K562 (cell line): ENCODE data around the gene SLC24A3. TPM values are rescaled to one million over a fixed set of nuclear protein-coding genes. Genes with fewer than 3 reads are reported as not detected.

ENCODE experiments used
- ATAC-seq: fragments of 200-7000 bp; cut with Tn5 transposase; 3 replicates; pipeline ENCODE4 v1.9.1; 2020; ENCODE audit warnings: moderate library complexity
- BruUV-seq: library from RNA; stranded (reverse); fragments of 400-500 nt; replicated peaks from 2 replicates; lab custom pipeline; 2021; lab: Mats Ljungman, UMichigan
- CTCF ChIA-PET: fragments of 300-600 bp; formaldehyde crosslinking; extraction: SDS; loops from one replicate; lab custom pipeline; 2021; ENCODE audit warnings: low intra/inter-chr PET ratio; lab: Yijun Ruan, JAX
- POLR2A ChIA-PET: fragments of 300-600, 350-650 bp; sonication (Branson Sonifier 250); formaldehyde crosslinking; extraction: SDS; loops from one replicate; lab custom pipeline; 2021; ENCODE audit warnings: antibody characterized with exemption, inconsistent platforms; lab: Yijun Ruan, JAX
- DNase-seq, 4 experiments: peaks; one replicate each; pipeline versions ENCODE4 v3.0.0 to v3.0.0-alpha.2; 2011 to 2018; ENCODE audit warnings: low spot score in 3 of 4, mixed read lengths in 3 of 4; ENCODE audit errors: extremely low read depth in 1 of 4
- FAIRE-seq: peaks from 2 replicates; lab custom pipeline; 2011; peaks lifted over from hg19 to GRCh38; lab: Jason Lieb, UNC
- H2AFZ ChIP-seq: 2 replicates; pipeline ENCODE4 v1.6.0; 2011; ENCODE audit warnings: low read depth, low read length, control low read depth, inconsistent platforms
- H3K27ac ChIP-seq: fragments of 200-600 bp; 3 replicates; pipeline ENCODE4 v1.8.0; 2011; ENCODE audit warnings: low read depth, mild to moderate bottlenecking, control low read depth, inconsistent platforms, low read length, moderate library complexity, mixed read lengths; ENCODE audit errors: extremely low read depth
- H3K27me3 ChIP-seq, 2 experiments: fragments of 300-600 bp in 1 of 2; 2 replicates in 1 of 2; 3 replicates in 1 of 2; pipeline versions ENCODE4 v1.6.0 to v1.8.0; 2011; ENCODE audit warnings: inconsistent platforms in 2 of 2, low read length in 2 of 2, mild to moderate bottlenecking in 1 of 2, mixed read lengths in 1 of 2, moderate library complexity in 1 of 2; ENCODE audit not compliant: control insufficient read depth in 2 of 2, insufficient read depth in 2 of 2
- H3K36me3 ChIP-seq: fragments of 300-600 bp; 3 replicates; pipeline ENCODE4 v1.8.0; 2011; ENCODE audit warnings: mild to moderate bottlenecking, low read length, inconsistent platforms; ENCODE audit not compliant: control insufficient read depth, insufficient read depth
- H3K4me1 ChIP-seq, 2 experiments: fragments of 200-600 bp in 1 of 2; replicated peaks in 1 of 2; 2 replicates in 1 of 2; 3 replicates in 1 of 2; pipeline versions ENCODE4 v1.5.1 to v1.8.0; 2011; ENCODE audit warnings: inconsistent platforms in 2 of 2, low read length in 2 of 2, mild to moderate bottlenecking in 1 of 2, mixed read lengths in 1 of 2, moderate library complexity in 1 of 2; ENCODE audit not compliant: control insufficient read depth in 2 of 2, insufficient read depth in 2 of 2
- H3K4me2 ChIP-seq: 2 replicates; pipeline ENCODE4 v1.6.1; 2011; ENCODE audit warnings: low read length, control low read depth, inconsistent platforms, mixed read lengths; ENCODE audit not compliant: insufficient read depth
- H3K4me3 ChIP-seq: fragments of 200-600 bp; sonication (generic), shearing (Covaris generic); 2 replicates; pipeline ENCODE4 v1.5.1; 2016; ENCODE audit warnings: control low read depth, inconsistent platforms
- H3K79me2 ChIP-seq: fragments of 200-600 bp; 3 replicates; pipeline ENCODE4 v1.8.0; 2011; ENCODE audit warnings: low read length, inconsistent platforms; ENCODE audit not compliant: control insufficient read depth, insufficient read depth
- H3K9ac ChIP-seq, 2 experiments: 2 replicates each; pipeline versions ENCODE4 v1.6.0 to v1.6.1; 2011; ENCODE audit warnings: low read depth in 2 of 2, low read length in 2 of 2, control low read depth in 1 of 2, inconsistent platforms in 1 of 2, mild to moderate bottlenecking in 1 of 2, mixed read lengths in 1 of 2; ENCODE audit not compliant: insufficient read depth in 1 of 2
- H3K9me1 ChIP-seq: one replicate; pipeline ENCODE4 v1.6.0; 2011; ENCODE audit warnings: inconsistent platforms, mild to moderate bottlenecking, low read length, moderate library complexity; ENCODE audit not compliant: control insufficient read depth, insufficient read depth
- H3K9me3 ChIP-seq: replicated peaks from 2 replicates; pipeline ENCODE4 v1.5.1; 2011; ENCODE audit warnings: low read depth, low read length, inconsistent platforms; ENCODE audit not compliant: control insufficient read depth, insufficient read depth
- H4K20me1 ChIP-seq: replicated peaks from 2 replicates; pipeline ENCODE4 v1.6.1; 2011; ENCODE audit warnings: low read length, inconsistent platforms, mixed read lengths; ENCODE audit not compliant: control insufficient read depth, insufficient read depth
- ARNT ChIP-seq, 2 experiments: fragments of 450-650 bp; IDR thresholded peaks; 2 replicates each; pipeline ENCODE4 v1.6.1; 2016; ENCODE audit warnings: mild to moderate bottlenecking in 1 of 2
- CBFB ChIP-seq: sonication (generic); formaldehyde crosslinking; IDR thresholded peaks from 2 replicates; pipeline ENCODE4 v1.4.0; 2020; ENCODE audit warnings: mild to moderate bottlenecking, missing genetic modification reagents
- COPS2 ChIP-seq: fragments of 450-650 bp; conservative IDR thresholded peaks from 2 replicates; pipeline ENCODE4 v1.6.1; 2016; ENCODE audit warnings: mild to moderate bottlenecking, moderate library complexity
- CTCF ChIP-seq, 3 experiments: IDR thresholded peaks in 2 of 3; conservative IDR thresholded peaks in 1 of 3; 2 replicates each; pipeline ENCODE4 v1.5.1; 2011 to 2012; ENCODE audit warnings: low read length in 3 of 3, mild to moderate bottlenecking in 3 of 3, control low read depth in 2 of 3, improper control_type of control experiment in 1 of 3, inconsistent platforms in 1 of 3, low read depth in 1 of 3, mixed read lengths in 1 of 3, moderate library complexity in 1 of 3; ENCODE audit not compliant: insufficient read depth in 2 of 3
- ETS2 ChIP-seq: IDR thresholded peaks from 2 replicates; pipeline ENCODE4 v1.6.1; 2016; ENCODE audit warnings: borderline replicate concordance, missing genetic modification characterization, mild to moderate bottlenecking, moderate library complexity, missing compliant biosample characterization; ENCODE audit not compliant: poor library complexity, severe bottlenecking
- KDM4B ChIP-seq, 2 experiments: fragments of 450-650 bp in 1 of 2; sonication (generic) in 1 of 2; IDR thresholded peaks; 2 replicates each; pipeline ENCODE4 v1.6.1; 2016 to 2017; ENCODE audit warnings: borderline replicate concordance in 2 of 2, antibody characterized with exemption in 1 of 2, low read depth in 1 of 2, mild to moderate bottlenecking in 1 of 2
- MTF1 ChIP-seq: fragments of 250-450 bp; sonication (Bioruptor Pico); IDR thresholded peaks from 2 replicates; pipeline ENCODE4 v1.9.0; 2021; ENCODE audit warnings: moderate library complexity, mild to moderate bottlenecking, inconsistent platforms, borderline replicate concordance
- NCOR1 ChIP-seq: fragments of 450-650 bp; IDR thresholded peaks from 2 replicates; pipeline ENCODE4 v1.6.1; 2016; ENCODE audit warnings: mild to moderate bottlenecking, moderate library complexity
- PHB ChIP-seq: fragments of 250-450 bp; sonication (Bioruptor Pico); IDR thresholded peaks from 2 replicates; pipeline ENCODE4 v1.5.0; 2021
- PTTG1 ChIP-seq: fragments of 450-650 bp; IDR thresholded peaks from 2 replicates; pipeline ENCODE4 v1.6.1; 2016; ENCODE audit warnings: low read depth, mild to moderate bottlenecking, missing genetic modification characterization, missing compliant biosample characterization
- PURB ChIP-seq: sonication (generic); formaldehyde crosslinking; IDR thresholded peaks from 2 replicates; pipeline ENCODE4 v1.9.0; 2021; ENCODE audit warnings: low read depth, mild to moderate bottlenecking, missing genetic modification reagents
- RHOXF2B ChIP-seq: fragments of 250-450 bp; sonication (Bioruptor Pico); conservative IDR thresholded peaks from 2 replicates; pipeline ENCODE4 v1.5.1; 2021
- SIRT6 ChIP-seq: IDR thresholded peaks from one replicate; pipeline ENCODE4 v1.6.1; 2012; ENCODE audit warnings: low read depth, mild to moderate bottlenecking, control low read depth, inconsistent platforms, low read length, moderate library complexity
- THRA ChIP-seq: fragments of 450-650 bp; IDR thresholded peaks from 2 replicates; pipeline ENCODE4 v1.6.1; 2017; ENCODE audit warnings: mild to moderate bottlenecking, moderate library complexity
- TSC22D4 ChIP-seq: fragments of 450-650 bp; IDR thresholded peaks from 2 replicates; pipeline ENCODE4 v1.6.1; 2016; ENCODE audit warnings: missing genetic modification characterization, missing biosample characterization, control low read depth
- ZSCAN32 ChIP-seq: fragments of 450-650 bp; formaldehyde crosslinking; IDR thresholded peaks from 2 replicates; pipeline ENCODE4 v1.4.0; 2020; ENCODE audit warnings: mild to moderate bottlenecking, moderate library complexity
- WGBS: fragments of 100-300 bp; shearing (Covaris generic); methylation state at CpG from one replicate; pipeline ENCODE4 v1.1.6; 2016; ENCODE audit warnings: low coverage, mixed read lengths; ENCODE audit not compliant: insufficient coverage; ENCODE audit errors: missing lambda C conversion rate; 5-methylcytosine and 5-hydroxymethylcytosine counted together
- in situ Hi-C: fragments of 300-500 bp; cut with MboI; formaldehyde crosslinking; loops from 4 replicates; pipeline ENCODE4 v1.15.0; 2018; ENCODE audit warnings: inconsistent platforms, mixed read lengths
- intact Hi-C: fragments of 100-400 bp; cut with micrococcal nuclease; formaldehyde crosslinking; loops from 2 replicates; pipeline ENCODE4 v1.14.2; 2022
- polyA plus RNA-seq, 8 experiments: library from polyadenylated mRNA; depleted of rRNA in 4 of 8; stranded (reverse) in 5 of 8; unstranded in 3 of 8; fragments of >200 nt; fragmentation: Nextera tagmentation in 2 of 8; fragmentation: Illumina TruSeq in 1 of 8; extraction: Ambion mirVana in 2 of 8; extraction: Trizol in 1 of 8; gene quantifications; 2 replicates each; pipeline versions ENCODE4 v1.2.1 to v1.2.3, GENCODE V29; 2011 to 2014; ENCODE audit warnings: inconsistent platforms in 1 of 8, missing spikeins in 1 of 8
- total RNA-seq, 7 experiments: library from RNA; depleted of rRNA in 6 of 7; stranded (reverse); fragments of >200 nt in 6 of 7; fragmentation: Illumina TruSeq in 2 of 7; extraction: Trizol in 2 of 7; gene quantifications; 2 replicates each; pipeline versions ENCODE4 v1.2.1 to v1.2.3, GENCODE V29; 2011 to 2021; ENCODE audit warnings: low replicate concordance in 1 of 7
- TF ChIP-seq, protein P1 (sequence below), 2 experiments: IDR thresholded peaks; 2 replicates each; pipeline ENCODE4 v1.6.1; 2011; ENCODE audit warnings: borderline replicate concordance in 1 of 2, control low read depth in 1 of 2, low read depth in 1 of 2, low read length in 1 of 2, mild to moderate bottlenecking in 1 of 2, mixed read lengths in 1 of 2, moderate library complexity in 1 of 2; ENCODE audit not compliant: insufficient read depth in 1 of 2, insufficient read length in 1 of 2, poor library complexity in 1 of 2, severe bottlenecking in 1 of 2; ENCODE audit errors: extremely low read depth in 1 of 2

The SLC24A3 gene
- total and polyA plus RNA-seq, 9 of the 15 experiments (the other 6 are each of a cell fraction or from before 2014, with no cell fraction given): not detected

DNA sequence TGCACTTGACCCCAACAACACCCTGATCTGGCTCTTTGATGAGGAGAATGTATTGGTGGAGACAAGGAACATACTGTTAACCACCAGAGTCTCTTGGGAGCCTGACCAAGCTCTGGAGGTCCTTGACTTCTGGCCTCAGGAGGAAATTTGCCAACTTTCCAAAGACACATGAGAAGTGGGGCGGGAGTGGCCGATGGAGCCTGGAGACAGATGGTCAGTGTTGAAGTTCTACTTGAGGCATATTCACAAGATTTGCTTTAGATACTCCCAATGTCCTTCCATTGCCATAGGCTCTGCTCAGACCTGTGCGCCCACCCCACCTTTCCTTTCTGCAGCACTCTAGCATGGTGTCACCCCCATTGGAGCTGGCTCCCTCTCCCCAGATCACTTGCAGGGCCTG lies 241.0 kb downstream of the SLC24A3 start:
- no TSS peak for BruUV-seq
- Histone ChIP-seq H3K9me3 (no peaks in the 10 kb centered on the region), H4K20me1 (no peaks in the 10 kb centered on the region), H3K27me3 (no peaks in the 10 kb centered on the region), H3K79me2 (no peaks in the 10 kb centered on the region), H3K4me2 (no peak overlapping the region), H3K27ac (no peak overlapping the region), H3K4me1 (no peaks in the 10 kb centered on the region), H3K4me3 (no peak overlapping the region), H3K9me1 (no peaks in the 10 kb centered on the region), H3K36me3 (no peaks in the 10 kb centered on the region), H3K9ac (no peak overlapping the region), H2AFZ (no peak overlapping the region)
- DNase-seq (no peak), ATAC-seq (no peak), FAIRE-seq (no peak)
- POLR2A ChIA-PET: no interaction called here
- intact Hi-C loops (no loop called here), in situ Hi-C loops (no loop called here)
- WGBS: 0% methylated on average over 2 of the region's 3 CpGs
- CTCF ChIA-PET: no interaction called here
- TF ChIP-seq CBFB (CRISPR knock-in tag): no peak
- TF ChIP-seq PTTG1 (tag): no peak
- TF ChIP-seq SIRT6: no peak
- no peak for TF ChIP-seq NCOR1
- no peak for TF ChIP-seq COPS2
- TF ChIP-seq TSC22D4 (tag): no peak
- no peak for TF ChIP-seq THRA
- TF ChIP-seq RHOXF2B (CRISPR knock-in tag): no peak
- TF ChIP-seq CTCF (IDR thresholded peaks at IDR 0.05 in 2 of 3, conservative IDR thresholded peaks at IDR 0.05 in 1 of 3; ENCODE audit: insufficient read depth in 2 of 3, low read depth in 1 of 3, low read length in 3 of 3): no peak
- TF ChIP-seq, protein P1, sequence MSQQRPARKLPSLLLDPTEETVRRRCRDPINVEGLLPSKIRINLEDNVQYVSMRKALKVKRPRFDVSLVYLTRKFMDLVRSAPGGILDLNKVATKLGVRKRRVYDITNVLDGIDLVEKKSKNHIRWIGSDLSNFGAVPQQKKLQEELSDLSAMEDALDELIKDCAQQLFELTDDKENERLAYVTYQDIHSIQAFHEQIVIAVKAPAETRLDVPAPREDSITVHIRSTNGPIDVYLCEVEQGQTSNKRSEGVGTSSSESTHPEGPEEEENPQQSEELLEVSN (IDR thresholded peaks at IDR 0.05; ENCODE audit: borderline replicate concordance in 1 of 2, extremely low read depth in 1 of 2, insufficient read depth in 1 of 2, insufficient read length in 1 of 2, low read depth in 1 of 2, low read length in 1 of 2, poor library complexity in 1 of 2, severe bottlenecking in 1 of 2): no peak
- TF ChIP-seq ZSCAN32: no peak
- no peak for TF ChIP-seq PURB (CRISPR knock-in tag)
- no peak for TF ChIP-seq KDM4B (IDR thresholded peaks at IDR 0.05; ENCODE audit: borderline replicate concordance in 2 of 2, low read depth in 1 of 2)
- no peak for TF ChIP-seq ARNT (IDR thresholded peaks at IDR 0.05)
- no peak for TF ChIP-seq MTF1 (CRISPR knock-in tag)
- no peak for TF ChIP-seq PHB (CRISPR knock-in tag)
- TF ChIP-seq ETS2 (tag): no peak
